Heart left ventricle (tissue), 13 donors: ENCODE data around the gene THSD4.

ENCODE experiments used
- CTCF ChIP-seq, 12 donors: fragments of 200-600 bp; sonication (generic) in 4 of 12; IDR thresholded peaks; one replicate each; pipeline versions ENCODE4 v1.5.0 to v1.8.0; 2018 to 2022; ENCODE audit warnings: antibody characterized with exemption in 12 of 12, mild to moderate bottlenecking in 5 of 12
- POLR2A ChIP-seq, 2 donors: fragments of 450-650 bp; IDR thresholded peaks; one replicate each; pipeline ENCODE4 v1.6.1; 2017; ENCODE audit warnings: antibody characterized with exemption in 2 of 2, mild to moderate bottlenecking in 2 of 2, moderate library complexity in 2 of 2
- donor health status: ischemic (EF 13 %, LVEDD 7.1; RV severe dilation, severe dysfunction).
- donor health status: DM: no; HTN: yes; CAD: no.
- donor health status: DM: no; HTN: no; CAD: no.
- donor health status: ischemic (EF 25% LVEDD 6.9; RV normal size, moderate dysfunction).
- donor health status: ischemic (EF 25% LVEDD 5.7; RV mildly dilated, moderate dysfunction).
- donor health status: ischemic (EF 35%, LVEDD 5.7; RV mildly dilated, moderate dysfunction).
- donor health status: nonischemic (EF 11% LVEDD 7.7; RV severe dilation, severe dysfunction).
- donor health status: DM: yes; HTN: yes; CAD: no.
- donor health status: PGD.
- donor health status: ischemic (EF 29% LVEDD 5.4; RV normal size, mild dysfunction).
- donor health status: nonischemic (EF 23%, LVEDD 6.1; RV moderate dilation, normal function).

GRCh38 chr15:71753346-71753745 lies 638.1 kb downstream of the THSD4 start:
- TF ChIP-seq CTCF (IDR thresholded peaks at IDR 0.05), result no peak
- TF ChIP-seq POLR2A (IDR thresholded peaks at IDR 0.05), result no peak
